ENCODE results near the gene PSMD7. TPM values are rescaled to one million over a fixed set of nuclear protein-coding genes. Genes with fewer than 3 reads are reported as not detected.

PSMD7 gene
- total and polyA plus RNA-seq, 10 of the 15 experiments (the other 5 are each of a cell fraction or from before 2014, with no cell fraction given): 64.3 to 199 (median 100) TPM

DNA sequence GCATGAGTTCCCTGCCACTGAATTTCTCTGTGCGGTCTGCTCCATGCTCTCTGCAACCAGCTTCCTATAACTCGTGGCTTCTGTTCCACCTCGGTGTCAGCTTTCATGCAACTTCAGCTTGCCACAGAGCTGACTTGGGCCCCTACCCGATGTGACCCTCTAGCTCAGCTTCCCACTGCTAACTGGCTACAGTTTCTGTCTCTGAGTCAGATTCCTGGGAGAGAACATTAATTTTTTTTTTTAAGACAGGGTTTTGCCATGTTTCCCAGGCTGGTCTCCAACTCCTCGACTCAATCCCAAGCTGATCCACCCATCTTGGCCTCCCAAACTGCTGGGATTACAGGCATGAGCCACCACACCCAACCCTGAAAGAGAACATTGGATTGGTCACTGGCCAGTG is 35.5 kb upstream of the PSMD7 start (continued):
- TF ChIP-seq, protein P1, sequence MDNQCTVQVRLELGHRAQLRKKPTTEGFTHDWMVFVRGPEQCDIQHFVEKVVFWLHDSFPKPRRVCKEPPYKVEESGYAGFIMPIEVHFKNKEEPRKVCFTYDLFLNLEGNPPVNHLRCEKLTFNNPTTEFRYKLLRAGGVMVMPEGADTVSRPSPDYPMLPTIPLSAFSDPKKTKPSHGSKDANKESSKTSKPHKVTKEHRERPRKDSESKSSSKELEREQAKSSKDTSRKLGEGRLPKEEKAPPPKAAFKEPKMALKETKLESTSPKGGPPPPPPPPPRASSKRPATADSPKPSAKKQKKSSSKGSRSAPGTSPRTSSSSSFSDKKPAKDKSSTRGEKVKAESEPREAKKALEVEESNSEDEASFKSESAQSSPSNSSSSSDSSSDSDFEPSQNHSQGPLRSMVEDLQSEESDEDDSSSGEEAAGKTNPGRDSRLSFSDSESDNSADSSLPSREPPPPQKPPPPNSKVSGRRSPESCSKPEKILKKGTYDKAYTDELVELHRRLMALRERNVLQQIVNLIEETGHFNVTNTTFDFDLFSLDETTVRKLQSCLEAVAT (IDR thresholded peaks at IDR 0.05): no peak
- no peak for TF ChIP-seq IKZF2 (IDR thresholded peaks at IDR 0.05)

DNA sequence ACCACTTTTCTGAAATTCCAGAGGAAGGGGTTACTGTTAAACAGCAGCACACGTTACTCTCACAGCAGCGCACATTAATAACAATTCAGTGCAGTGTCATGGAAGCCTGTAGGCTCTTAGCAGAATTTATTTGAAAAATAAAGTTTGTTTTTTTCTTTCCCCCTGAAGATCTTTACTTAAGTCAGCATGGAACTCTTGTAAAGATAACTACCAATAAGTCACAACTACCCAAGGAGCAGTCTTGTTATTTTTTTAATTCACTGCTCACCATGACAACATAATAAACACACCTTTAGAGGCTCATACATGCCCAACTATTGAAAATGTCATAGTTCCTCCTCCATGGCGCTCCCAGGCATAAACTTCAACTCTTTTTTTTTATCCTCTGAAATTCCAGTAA is 31.8 kb upstream of the PSMD7 start:
- no peak overlapping the region for H3K27ac ChIP-seq (ENCODE audit: control insufficient read depth, insufficient read depth)
- no peak overlapping the region for H3K4me2 ChIP-seq (ENCODE audit: control insufficient read depth, insufficient read depth)
- peaks cover 0 to 3% of the 10 kb centered on the region in 2 experiments; a peak in 1 of 4 replicates for H3K27me3 ChIP-seq (replicated peaks in 1 of 2; ENCODE audit: control insufficient read depth in 2 of 2, insufficient read depth in 2 of 2, low read length in 1 of 2)
- ChIA-PET POLR2A (no interaction called here), SMC1A (ENCODE audit: uncharacterized antibody, unreplicated experiment) (no interaction called here), CTCF (no interaction called here), RAD21 (ENCODE audit: unreplicated experiment) (no interaction called here)
- FAIRE-seq: no peak
- 33% methylated on average over 3 of the region's 3 CpGs for WGBS (ENCODE audit: insufficient coverage, insufficient replicate concordance, low lambda C conversion rate, missing lambda C conversion rate)
- H3K79me2 ChIP-seq (ENCODE audit: control insufficient read depth, insufficient read depth, low read length): no peaks in the 10 kb centered on the region
- intact Hi-C loops (cut with micrococcal nuclease; ENCODE audit: unreplicated experiment) (no loop called here), in situ Hi-C loops (cut with MboI) (no loop called here)
- TF ChIP-seq MEF2A (IDR thresholded peaks at IDR 0.05; ENCODE audit: insufficient read depth, low read depth, low read length): no peak
- TF ChIP-seq ZZZ3 (IDR thresholded peaks at IDR 0.05; ENCODE audit: control insufficient read depth, insufficient read length, low read depth): no peak
- no peak for TF ChIP-seq GATAD2B (conservative IDR thresholded peaks at IDR 0.05; ENCODE audit: low read depth)
- TF ChIP-seq CEBPB (IDR thresholded peaks at IDR 0.05; ENCODE audit: borderline replicate concordance in 1 of 2, low read depth in 2 of 2, low read length in 2 of 2): no peak
- H2AFZ ChIP-seq (ENCODE audit: control insufficient read depth, low read depth, low read length): no peak overlapping the region
- DNase-seq (ENCODE audit: low read depth, low spot score): no peak
- no peaks in the 10 kb centered on the region for H3K9me3 ChIP-seq (replicated peaks; ENCODE audit: control insufficient read depth, insufficient read depth, low read length)
- no TSS peak for BruUV-seq (replicated peaks)
- H3K4me1 ChIP-seq (ENCODE audit: control insufficient read depth, insufficient read depth, low read length): no peaks in the 10 kb centered on the region
- ATAC-seq: no peak
- H3K36me3 ChIP-seq (ENCODE audit: control insufficient read depth in 2 of 2, insufficient read depth in 2 of 2, low read length in 1 of 2): no peaks in the 10 kb centered on the region
- no peak overlapping the region for H3K9ac ChIP-seq (ENCODE audit: control insufficient read depth, insufficient read depth, low read length)
- no peaks in the 10 kb centered on the region for H4K20me1 ChIP-seq (ENCODE audit: control insufficient read depth, insufficient read depth)
- H3K4me3 ChIP-seq: no peak overlapping the region
